Gastrocnemius medialis (tissue), 4 donors: ENCODE results near the gene DUSP2. TPM values are rescaled to one million over a fixed set of nuclear protein-coding genes. Genes with fewer than 3 reads are reported as not detected.

Experiments
- ATAC-seq, 2 donors: fragments of 150-250 bp; one replicate each; pipeline ENCODE4 v1.9.1; 2016
- DNase-seq, 2 donors: peaks; one replicate each; pipeline ENCODE4 v3.0.0-alpha.2; 2019
- H3K27ac ChIP-seq, 4 donors: fragments of 200-600 bp; sonication (generic); 1 replicate in 1 of 4; 2 replicates in 3 of 4; pipeline ENCODE4 v1.5.1; 2016 to 2018; ENCODE audit warnings: mild to moderate bottlenecking in 2 of 4, moderate library complexity in 1 of 4
- H3K27me3 ChIP-seq, 3 donors: fragments of 200-600 bp; sonication (generic) in 2 of 3; 1 replicate in 1 of 3; 2 replicates in 2 of 3; pipeline versions ENCODE4 v1.5.1 to v1.6.0; 2016 to 2019; ENCODE audit warnings: mild to moderate bottlenecking in 1 of 3, moderate library complexity in 1 of 3
- H3K36me3 ChIP-seq, 2 donors: fragments of 200-600 bp; sonication (generic) in 1 of 2; one replicate each; pipeline ENCODE4 v1.5.1; 2017 to 2018
- H3K4me1 ChIP-seq, 2 donors: fragments of 200-600 bp; sonication (generic) in 1 of 2; one replicate each; pipeline ENCODE4 v1.5.1; 2016 to 2017; ENCODE audit warnings: mild to moderate bottlenecking in 2 of 2
- H3K4me3 ChIP-seq, 4 donors: fragments of 200-600 bp; sonication (generic) in 3 of 4; 1 replicate in 1 of 4; 2 replicates in 3 of 4; pipeline ENCODE4 v1.5.1; 2016 to 2019; ENCODE audit warnings: mild to moderate bottlenecking in 2 of 4
- H3K9me3 ChIP-seq, 3 donors: fragments of 200-600 bp; sonication (generic) in 2 of 3; 1 replicate in 1 of 3; 2 replicates in 2 of 3; pipeline ENCODE4 v1.5.1; 2016 to 2019
- POLR2A ChIP-seq, 2 donors: fragments of 450-650 bp; IDR thresholded peaks; one replicate each; pipeline ENCODE4 v1.6.1; 2017; ENCODE audit warnings: antibody characterized with exemption in 2 of 2, mild to moderate bottlenecking in 2 of 2, moderate library complexity in 2 of 2
- in situ Hi-C, 4 donors: fragments of 200-750 bp; cut with MboI; loops; one replicate each; pipeline versions ENCODE4 v1.15.0 to v1.8.0; 2017; ENCODE audit warnings: low sequenced_read_pairs in 4 of 4
- intact Hi-C: fragments of 100-400 bp; cut with DNase I; formaldehyde crosslinking; loops from one replicate; pipeline ENCODE4 v1.15.1; 2023; ENCODE audit warnings: low total_unique reads
- total RNA-seq, 4 donors: library from RNA; depleted of rRNA; stranded (reverse); fragments of >200 nt; gene quantifications; one replicate each; pipeline versions ENCODE4 v1.1.0 to v1.2.3, GENCODE V29; 2016
- TF ChIP-seq, protein P1 (sequence below), 5 experiments: fragments of 450-650 bp in 3 of 5; fragments of 200-600 bp in 2 of 5; sonication (generic) in 2 of 5; IDR thresholded peaks in 4 of 5; conservative IDR thresholded peaks in 1 of 5; 1 replicate in 4 of 5; 2 replicates in 1 of 5; pipeline ENCODE4 v1.5.1; 2016 to 2019; ENCODE audit warnings: antibody characterized with exemption in 5 of 5, mild to moderate bottlenecking in 3 of 5, moderate library complexity in 3 of 5

DUSP2 gene
- total RNA-seq, 4 donors from 2014 or later, result 1.6 to 4.0 (median 2.9) TPM

DNA sequence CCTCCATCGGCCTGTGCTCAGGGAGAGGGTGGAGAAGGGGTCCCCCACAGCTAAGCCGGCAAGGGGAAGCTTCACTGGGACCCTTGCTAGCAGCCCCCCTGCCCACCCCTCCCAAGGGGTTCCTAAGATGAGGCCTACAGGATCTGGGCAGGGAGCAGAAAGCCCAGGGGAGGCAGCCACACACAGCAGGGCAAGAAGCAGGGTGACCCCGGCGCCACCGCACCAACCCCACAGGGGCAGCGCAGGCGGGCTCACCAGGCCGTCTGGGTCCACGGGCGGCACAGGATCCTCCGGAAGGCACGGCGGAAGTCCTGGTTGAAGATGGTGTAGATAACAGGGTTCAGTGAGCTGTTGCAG lies 30.7 kb downstream of the DUSP2 start:
- H3K4me3 ChIP-seq, result peak overlapping the region in 3 of 4 donors; percentile 28 to 57 (median 30)
- H3K36me3 ChIP-seq, result no peaks in the 10 kb centered on the region
- TF ChIP-seq, protein P1, sequence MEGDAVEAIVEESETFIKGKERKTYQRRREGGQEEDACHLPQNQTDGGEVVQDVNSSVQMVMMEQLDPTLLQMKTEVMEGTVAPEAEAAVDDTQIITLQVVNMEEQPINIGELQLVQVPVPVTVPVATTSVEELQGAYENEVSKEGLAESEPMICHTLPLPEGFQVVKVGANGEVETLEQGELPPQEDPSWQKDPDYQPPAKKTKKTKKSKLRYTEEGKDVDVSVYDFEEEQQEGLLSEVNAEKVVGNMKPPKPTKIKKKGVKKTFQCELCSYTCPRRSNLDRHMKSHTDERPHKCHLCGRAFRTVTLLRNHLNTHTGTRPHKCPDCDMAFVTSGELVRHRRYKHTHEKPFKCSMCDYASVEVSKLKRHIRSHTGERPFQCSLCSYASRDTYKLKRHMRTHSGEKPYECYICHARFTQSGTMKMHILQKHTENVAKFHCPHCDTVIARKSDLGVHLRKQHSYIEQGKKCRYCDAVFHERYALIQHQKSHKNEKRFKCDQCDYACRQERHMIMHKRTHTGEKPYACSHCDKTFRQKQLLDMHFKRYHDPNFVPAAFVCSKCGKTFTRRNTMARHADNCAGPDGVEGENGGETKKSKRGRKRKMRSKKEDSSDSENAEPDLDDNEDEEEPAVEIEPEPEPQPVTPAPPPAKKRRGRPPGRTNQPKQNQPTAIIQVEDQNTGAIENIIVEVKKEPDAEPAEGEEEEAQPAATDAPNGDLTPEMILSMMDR (IDR thresholded peaks at IDR 0.05 in 4 of 5, conservative IDR thresholded peaks at IDR 0.05 in 1 of 5), result no peak
- no peak for TF ChIP-seq POLR2A (IDR thresholded peaks at IDR 0.05)
- H3K9me3 ChIP-seq, result no peaks in the 10 kb centered on the region
- in situ Hi-C loops (loop anchor here in 2 of 4 donors (25.0 kb wide), 1 partner anchor 102 kb away; no protein-coding TSS in a partner anchor), intact Hi-C loops (no loop called here)
- peaks cover 4 to 5% of the 10 kb centered on the region in 2 donors for H3K4me1 ChIP-seq
- H3K27me3 ChIP-seq, result peaks cover 16 to 20% (median 18%) of the 10 kb centered on the region in 3 donors
- peak overlapping the region; percentile 38 to 72 (median 68) for H3K27ac ChIP-seq
- DNase-seq (no peak), ATAC-seq (no peak)

DNA sequence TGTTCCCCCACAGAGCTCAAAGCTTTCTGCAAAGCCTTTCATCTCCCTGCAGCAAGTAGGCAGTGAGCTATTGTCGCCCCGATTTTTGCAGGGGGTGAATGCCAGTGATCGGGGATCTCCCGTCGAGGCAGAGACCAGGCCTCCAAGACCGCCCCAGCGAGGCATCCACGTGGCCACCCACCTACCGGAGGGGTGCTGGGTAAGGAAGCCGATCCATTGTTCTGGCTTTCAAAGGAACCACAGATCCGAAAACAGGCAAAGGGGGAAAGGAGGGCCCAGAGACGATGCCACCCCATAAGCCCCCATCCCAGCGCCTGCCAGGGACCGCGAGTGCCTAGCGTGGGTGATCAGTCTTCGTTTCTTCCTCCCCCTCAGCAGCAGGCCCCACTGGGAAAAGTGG lies 31.3 kb downstream of the DUSP2 start:
- peaks cover 16 to 20% (median 18%) of the 10 kb centered on the region in 3 donors for H3K27me3 ChIP-seq
- in situ Hi-C loops (loop anchor here in 2 of 4 donors (25.0 kb wide), 1 partner anchor 102 kb away; no protein-coding TSS in a partner anchor), intact Hi-C loops (no loop called here)
- H3K9me3 ChIP-seq, result no peaks in the 10 kb centered on the region
- H3K36me3 ChIP-seq, result no peaks in the 10 kb centered on the region
- peak overlapping the region in 3 of 4 donors; percentile 28 to 57 (median 30) for H3K4me3 ChIP-seq
- TF ChIP-seq POLR2A (IDR thresholded peaks at IDR 0.05), result no peak
- TF ChIP-seq, protein P1 (IDR thresholded peaks at IDR 0.05 in 4 of 5, conservative IDR thresholded peaks at IDR 0.05 in 1 of 5), result no peak
- DNase-seq, result no peak
- H3K27ac ChIP-seq, result peak overlapping the region; percentile 38 to 72 (median 68)
- peaks cover 4 to 5% of the 10 kb centered on the region in 2 donors for H3K4me1 ChIP-seq
- ATAC-seq, result no peak

DNA sequence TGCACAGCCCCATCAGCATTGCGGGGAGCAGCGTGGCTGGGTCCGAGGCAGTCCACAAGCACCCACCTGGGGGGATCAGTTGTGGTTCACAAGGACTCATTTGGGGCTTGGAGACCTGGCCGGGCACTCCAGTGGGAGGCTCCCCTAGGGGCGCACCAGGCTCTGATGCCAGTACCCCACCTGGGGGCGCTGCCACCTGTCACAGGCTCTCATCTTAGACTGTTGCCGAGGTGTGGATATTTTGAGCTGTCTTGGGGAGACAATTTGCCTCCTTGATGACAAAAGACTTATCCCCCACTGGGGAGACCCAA lies 31.9 kb downstream of the DUSP2 start:
- Histone ChIP-seq H3K9me3 (no peaks in the 10 kb centered on the region), H3K36me3 (no peaks in the 10 kb centered on the region), H3K4me3 (peak overlapping the region in 2 of 4 donors; percentile 17 to 57), H3K27me3 (peaks cover 16 to 20% (median 18%) of the 10 kb centered on the region in 3 donors), H3K27ac (peak overlapping the region; percentile 1 to 72 (median 68)), H3K4me1 (peaks cover 4 to 5% of the 10 kb centered on the region in 2 donors)
- intact Hi-C loops, result no loop called here
- DNase-seq, result no peak
- ATAC-seq, result no peak
- in situ Hi-C loops, result loop anchor here in 2 of 4 donors (25.0 kb wide), 1 partner anchor 101 kb away; no protein-coding TSS in a partner anchor
- TF ChIP-seq, protein P1 (IDR thresholded peaks at IDR 0.05 in 4 of 5, conservative IDR thresholded peaks at IDR 0.05 in 1 of 5), result no peak
- no peak for TF ChIP-seq POLR2A (IDR thresholded peaks at IDR 0.05)

DNA sequence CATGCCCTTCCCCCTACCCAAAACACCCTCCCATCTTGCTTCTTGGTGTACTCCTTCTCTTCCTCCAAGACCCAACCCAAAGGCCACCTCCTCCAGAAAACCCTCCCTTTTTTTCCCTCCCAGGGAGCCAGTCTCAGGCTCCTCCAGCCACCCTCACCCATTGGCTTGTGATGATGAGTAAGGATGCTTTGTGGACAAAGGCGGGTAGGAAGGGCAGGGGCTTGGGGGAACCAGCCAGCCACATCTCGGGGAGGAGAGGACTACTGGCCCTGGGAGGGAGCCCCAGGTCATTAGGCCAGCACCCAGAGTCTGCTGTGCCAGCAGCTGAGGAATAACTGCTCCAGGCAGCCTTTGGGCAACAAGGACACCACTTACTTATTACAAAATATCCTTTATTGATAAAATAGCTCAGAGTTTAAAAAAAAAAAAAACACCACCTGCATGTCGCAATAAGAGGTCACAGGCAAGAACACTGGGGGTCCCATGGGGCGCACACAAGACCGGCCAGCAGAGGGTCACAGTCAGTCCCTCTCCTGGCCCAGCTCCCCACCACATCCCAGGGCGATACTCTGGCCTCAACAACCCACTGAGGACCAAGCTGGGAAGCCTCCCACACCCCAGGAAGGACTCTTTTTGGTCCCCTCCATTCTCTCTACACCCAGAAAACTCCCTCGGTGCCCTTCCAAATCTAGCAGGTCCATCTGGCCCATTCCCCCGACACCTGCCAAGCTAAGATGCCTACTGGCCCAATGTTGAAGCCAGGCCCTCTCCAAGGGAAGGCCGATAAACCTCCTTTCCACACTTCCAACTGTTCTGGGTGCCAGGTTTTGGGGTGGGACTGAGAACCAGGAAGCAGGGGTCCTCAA lies 32.5 kb downstream of the DUSP2 start:
- ATAC-seq (no peak), DNase-seq (no peak)
- peak overlapping the region; percentile 29 to 72 (median 68) for H3K27ac ChIP-seq
- H3K4me1 ChIP-seq, result peaks cover 4 to 5% of the 10 kb centered on the region in 2 donors
- in situ Hi-C loops, result loop anchor here in 2 of 4 donors (25.0 kb wide), 1 partner anchor 100 kb away; no protein-coding TSS in a partner anchor
- TF ChIP-seq POLR2A (IDR thresholded peaks at IDR 0.05), result no peak
- TF ChIP-seq, protein P1 (IDR thresholded peaks at IDR 0.05 in 4 of 5, conservative IDR thresholded peaks at IDR 0.05 in 1 of 5), result no peak
- no peaks in the 10 kb centered on the region for H3K36me3 ChIP-seq
- peak overlapping the region in 2 of 4 donors; percentile 17 to 57 for H3K4me3 ChIP-seq
- intact Hi-C loops, result no loop called here
- no peaks in the 10 kb centered on the region for H3K9me3 ChIP-seq
- H3K27me3 ChIP-seq, result peaks cover 16 to 20% (median 18%) of the 10 kb centered on the region in 3 donors
